ENCODE measurements around the gene RADIL. TPM values are rescaled to one million over a fixed set of nuclear protein-coding genes. Genes with fewer than 3 reads are reported as not detected.
A peak's percentile ranks its signal among the peaks of the same experiment; 100 is the strongest.

The RADIL gene
- total and polyA plus RNA-seq, 9 of the 15 experiments (the other 6 are each of a cell fraction or from before 2014, with no cell fraction given), result 0.06 to 8.1 (median 1.9) TPM; not detected in 1

- TF ChIP-seq HNRNPLL (IDR thresholded peaks at IDR 0.05; ENCODE audit: low read depth, low read length, poor library complexity, severe bottlenecking) (peak; percentile 82), PRMT5 (CRISPR knock-in tag; IDR thresholded peaks at IDR 0.05) (no peak), TBP (optimal IDR thresholded peaks at IDR 0.05; ENCODE audit: low read depth, low read length) (peak; percentile 19), CTBP1 (IDR thresholded peaks at IDR 0.05; ENCODE audit: borderline replicate concordance) (peak; percentile 46; the same call in 1 of the 2 replicates), NBN (IDR thresholded peaks at IDR 0.05; ENCODE audit: low read depth) (0 out of 2 replicates have a peak, but pooled peaks have one; percentile 68), E2F5 (CRISPR knock-in tag; IDR thresholded peaks at IDR 0.05) (0 out of 2 replicates have a peak, but pooled peaks have one; percentile 70), UBTF (IDR thresholded peaks at IDR 0.05; ENCODE audit: borderline replicate concordance in 1 of 2, low read depth in 2 of 2, low read length in 2 of 2) (no peak), ADNP (tag; IDR thresholded peaks at IDR 0.05) (no peak), E2F6 (IDR thresholded peaks at IDR 0.05; ENCODE audit: borderline replicate concordance in 1 of 2, extremely low read depth in 1 of 2, insufficient read depth in 1 of 2, insufficient read length in 1 of 2, low read depth in 1 of 2, low read length in 1 of 2, poor library complexity in 1 of 2, severe bottlenecking in 1 of 2) (peak in 1 of 2 experiments; percentile 33), ZNF584 (CRISPR knock-in tag; IDR thresholded peaks at IDR 0.05; ENCODE audit: low read depth) (no peak), ZNF75A (CRISPR knock-in tag; IDR thresholded peaks at IDR 0.05) (no peak), TFAP4 (CRISPR knock-in tag; IDR thresholded peaks at IDR 0.05; ENCODE audit: borderline replicate concordance) (peak; percentile 70; the same call in 1 of the 2 replicates), ZNF668 (CRISPR knock-in tag; IDR thresholded peaks at IDR 0.05) (no peak), PTRF (tag; IDR thresholded peaks at IDR 0.05) (no peak), TOE1 (IDR thresholded peaks at IDR 0.05; ENCODE audit: borderline replicate concordance) (no peak), TOE1 (CRISPR knock-in tag; IDR thresholded peaks at IDR 0.05; ENCODE audit: borderline replicate concordance, low read depth) (0 out of 2 replicates have a peak, but pooled peaks have one; percentile 31), CAMTA2 (CRISPR knock-in tag; conservative IDR thresholded peaks at IDR 0.05) (no peak), RBM34 (IDR thresholded peaks at IDR 0.05; ENCODE audit: borderline replicate concordance, insufficient read depth, low read length) (no peak), ATF6 (CRISPR knock-in tag; IDR thresholded peaks at IDR 0.05) (peak; percentile 83)
These were observed 53.3 kb downstream of the RADIL start (continued) for GRCh38 chr7:4830176-4830575.
